ENCODE data around the gene ABCA4. TPM values are rescaled to one million over a fixed set of nuclear protein-coding genes. Genes with fewer than 3 reads are reported as not detected.

Gene ABCA4
- total RNA-seq, 4 donors from 2014 or later: 0.19 to 1.7 (median 0.45) TPM

DNA sequence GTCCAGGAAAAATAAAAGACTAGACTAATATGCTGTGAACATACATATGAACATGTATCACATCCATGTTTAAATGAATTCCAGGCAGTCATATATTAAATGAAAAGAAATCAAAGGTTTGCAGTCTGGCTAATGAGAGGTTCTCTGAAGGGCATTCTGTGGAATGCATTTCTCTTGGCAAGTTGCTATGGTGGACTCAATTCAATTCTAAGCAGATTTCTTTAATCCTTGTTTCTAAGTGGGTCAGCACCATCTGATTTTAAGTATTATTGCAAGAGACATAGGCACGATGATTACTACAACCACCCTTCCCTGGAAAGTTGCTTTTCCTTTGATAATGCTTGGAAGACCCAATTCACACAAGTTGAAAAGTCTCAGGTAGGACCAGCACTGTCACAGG is 23.9 kb upstream of the ABCA4 start:
- TF ChIP-seq EP300 (IDR thresholded peaks at IDR 0.05) (no peak), POLR2AphosphoS5 (IDR thresholded peaks at IDR 0.05) (no peak), POLR2A (IDR thresholded peaks at IDR 0.05; ENCODE audit: low read depth) (no peak)
- TF ChIP-seq, protein P1, sequence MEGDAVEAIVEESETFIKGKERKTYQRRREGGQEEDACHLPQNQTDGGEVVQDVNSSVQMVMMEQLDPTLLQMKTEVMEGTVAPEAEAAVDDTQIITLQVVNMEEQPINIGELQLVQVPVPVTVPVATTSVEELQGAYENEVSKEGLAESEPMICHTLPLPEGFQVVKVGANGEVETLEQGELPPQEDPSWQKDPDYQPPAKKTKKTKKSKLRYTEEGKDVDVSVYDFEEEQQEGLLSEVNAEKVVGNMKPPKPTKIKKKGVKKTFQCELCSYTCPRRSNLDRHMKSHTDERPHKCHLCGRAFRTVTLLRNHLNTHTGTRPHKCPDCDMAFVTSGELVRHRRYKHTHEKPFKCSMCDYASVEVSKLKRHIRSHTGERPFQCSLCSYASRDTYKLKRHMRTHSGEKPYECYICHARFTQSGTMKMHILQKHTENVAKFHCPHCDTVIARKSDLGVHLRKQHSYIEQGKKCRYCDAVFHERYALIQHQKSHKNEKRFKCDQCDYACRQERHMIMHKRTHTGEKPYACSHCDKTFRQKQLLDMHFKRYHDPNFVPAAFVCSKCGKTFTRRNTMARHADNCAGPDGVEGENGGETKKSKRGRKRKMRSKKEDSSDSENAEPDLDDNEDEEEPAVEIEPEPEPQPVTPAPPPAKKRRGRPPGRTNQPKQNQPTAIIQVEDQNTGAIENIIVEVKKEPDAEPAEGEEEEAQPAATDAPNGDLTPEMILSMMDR (IDR thresholded peaks at IDR 0.05): no peak
- Histone ChIP-seq H3K27me3 (no peaks in the 10 kb centered on the region), H3K4me1 (peaks cover 0 to 10% (median 5%) of the 10 kb centered on the region in 4 donors), H3K27ac (replicated peaks in 1 of 4) (no peak overlapping the region), H3K4me3 (no peak overlapping the region), H3K36me3 (no peaks in the 10 kb centered on the region), H3K9me3 (no peaks in the 10 kb centered on the region)
- 75% methylated on average over 1 of the region's 1 CpG for WGBS
- intact Hi-C loops (cut with DNase I): no loop called here
- no peak for DNase-seq (ENCODE audit: extremely low spot score)

DNA sequence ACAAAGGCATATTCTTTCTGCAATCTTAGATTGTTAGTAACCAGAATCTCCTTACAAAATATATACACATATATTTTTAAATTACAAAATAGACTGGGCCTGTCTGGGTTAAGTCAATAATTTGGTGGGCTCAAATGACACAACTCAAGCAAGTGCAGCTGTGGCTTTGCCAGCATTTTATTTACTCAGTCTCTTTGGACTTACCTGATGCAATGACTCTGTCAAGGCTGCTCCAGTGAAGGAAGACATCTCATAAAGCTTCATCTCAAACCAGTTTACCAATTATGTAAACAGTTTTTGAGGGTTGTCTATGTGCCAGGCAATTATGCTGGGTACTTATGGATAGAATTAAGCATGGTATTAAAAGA is 22.8 kb upstream of the ABCA4 start:
- Histone ChIP-seq H3K36me3 (no peaks in the 10 kb centered on the region), H3K27me3 (no peaks in the 10 kb centered on the region), H3K4me3 (no peak overlapping the region), H3K4me1 (peaks cover 0 to 10% (median 5%) of the 10 kb centered on the region in 4 donors), H3K9me3 (no peaks in the 10 kb centered on the region), H3K27ac (replicated peaks in 1 of 4) (no peak overlapping the region)
- TF ChIP-seq, protein P1 (IDR thresholded peaks at IDR 0.05): no peak
- TF ChIP-seq POLR2AphosphoS5 (IDR thresholded peaks at IDR 0.05): no peak
- TF ChIP-seq POLR2A (IDR thresholded peaks at IDR 0.05; ENCODE audit: low read depth): no peak
- no peak for TF ChIP-seq EP300 (IDR thresholded peaks at IDR 0.05)
- intact Hi-C loops (cut with DNase I): no loop called here
- no peak for DNase-seq (ENCODE audit: extremely low spot score)

DNA sequence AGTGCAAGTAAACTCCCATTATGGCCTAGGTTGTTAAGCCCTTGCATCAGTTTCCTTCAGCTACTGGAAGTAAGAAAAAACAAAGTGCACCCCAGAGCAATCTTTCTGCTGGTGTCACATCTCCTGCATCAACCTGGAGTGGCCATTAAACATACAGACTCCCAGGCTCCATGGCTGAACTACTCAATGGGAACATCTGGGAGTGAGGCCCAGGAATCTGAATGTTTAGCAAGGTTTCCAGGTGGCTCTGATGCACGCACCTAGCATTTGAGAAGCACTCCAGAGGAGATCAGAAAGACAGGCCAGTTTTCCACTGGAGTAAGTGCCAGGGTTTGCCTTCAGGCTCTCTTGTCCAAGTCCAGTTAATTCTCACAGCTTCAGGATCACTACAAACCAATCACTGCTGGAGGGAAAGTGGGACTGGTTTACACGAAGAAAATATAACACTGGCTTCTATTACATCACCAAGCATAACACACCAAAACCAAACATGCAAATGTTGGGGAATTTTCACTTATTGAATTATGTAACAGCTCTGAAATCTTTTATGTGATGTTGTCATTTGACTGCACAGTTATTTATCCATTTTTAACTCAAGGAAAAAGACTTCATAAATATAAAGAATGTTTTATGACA is 22.3 kb upstream of the ABCA4 start:
- Histone ChIP-seq H3K4me1 (peaks cover 0 to 10% (median 5%) of the 10 kb centered on the region in 4 donors), H3K9me3 (no peaks in the 10 kb centered on the region), H3K27ac (replicated peaks in 1 of 4) (no peak overlapping the region), H3K27me3 (no peaks in the 10 kb centered on the region), H3K4me3 (no peak overlapping the region), H3K36me3 (no peaks in the 10 kb centered on the region)
- intact Hi-C loops (cut with DNase I): no loop called here
- DNase-seq (ENCODE audit: extremely low spot score): no peak
- no peak for TF ChIP-seq EP300 (IDR thresholded peaks at IDR 0.05)
- TF ChIP-seq, protein P1 (IDR thresholded peaks at IDR 0.05): no peak
- no peak for TF ChIP-seq POLR2A (IDR thresholded peaks at IDR 0.05; ENCODE audit: low read depth)
- no peak for TF ChIP-seq POLR2AphosphoS5 (IDR thresholded peaks at IDR 0.05)
- WGBS: 67% methylated on average over 2 of the region's 2 CpGs

DNA sequence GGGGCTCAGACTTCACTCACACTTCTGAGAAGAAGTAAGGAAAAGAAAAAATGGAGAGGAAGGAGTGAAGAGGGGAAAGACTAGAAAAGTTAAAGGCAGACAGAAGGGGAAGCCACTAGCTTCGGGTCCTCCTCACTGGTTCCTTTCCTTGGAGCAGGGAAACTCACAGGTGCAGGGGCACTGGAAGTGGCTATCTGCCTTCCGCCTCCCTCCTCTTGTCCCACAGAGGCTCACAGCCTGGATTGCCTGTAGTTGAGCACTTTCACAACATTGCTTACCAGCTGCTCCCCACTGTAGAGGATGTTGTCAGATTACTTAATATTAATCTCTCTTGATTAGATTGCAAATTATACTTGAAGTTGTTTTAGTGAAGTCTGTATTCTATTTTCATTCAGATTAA is 21.6 kb upstream of the ABCA4 start:
- Histone ChIP-seq H3K36me3 (no peaks in the 10 kb centered on the region), H3K27me3 (no peaks in the 10 kb centered on the region), H3K4me1 (peaks cover 0 to 10% (median 5%) of the 10 kb centered on the region in 4 donors), H3K27ac (replicated peaks in 1 of 4) (no peak overlapping the region), H3K4me3 (no peak overlapping the region), H3K9me3 (no peaks in the 10 kb centered on the region)
- DNase-seq (ENCODE audit: extremely low spot score): peak; percentile 72
- intact Hi-C loops (cut with DNase I): no loop called here
- WGBS: 94% methylated on average over 2 of the region's 2 CpGs
- no peak for TF ChIP-seq POLR2A (IDR thresholded peaks at IDR 0.05; ENCODE audit: low read depth)
- no peak for TF ChIP-seq EP300 (IDR thresholded peaks at IDR 0.05)
- TF ChIP-seq, protein P1 (IDR thresholded peaks at IDR 0.05): no peak
- no peak for TF ChIP-seq POLR2AphosphoS5 (IDR thresholded peaks at IDR 0.05)

DNA sequence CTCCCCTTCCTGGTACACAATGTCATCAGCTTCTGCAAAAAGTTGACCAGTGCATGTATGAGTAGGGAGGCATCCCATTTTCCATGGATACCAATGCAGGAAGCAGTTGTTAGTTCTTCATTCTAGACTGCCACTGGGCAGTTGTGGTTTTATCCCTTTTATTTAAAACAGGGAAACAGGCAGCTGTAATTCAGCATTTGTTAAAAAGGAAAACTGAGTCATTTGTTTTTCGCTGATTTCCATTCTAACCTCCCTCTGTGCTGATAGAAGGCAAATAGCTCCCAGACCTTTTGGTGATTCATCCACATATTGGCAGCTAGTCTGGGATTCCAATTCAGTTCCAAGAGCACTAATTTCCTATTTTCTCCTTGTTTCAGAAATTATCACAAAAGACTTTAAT is 21.1 kb upstream of the ABCA4 start:
- intact Hi-C loops (cut with DNase I): no loop called here
- no peak overlapping the region for H3K27ac ChIP-seq (replicated peaks in 1 of 4)
- WGBS: 64% methylated on average over 1 of the region's 1 CpG
- TF ChIP-seq POLR2AphosphoS5 (IDR thresholded peaks at IDR 0.05) (no peak), EP300 (IDR thresholded peaks at IDR 0.05) (no peak), POLR2A (IDR thresholded peaks at IDR 0.05; ENCODE audit: low read depth) (no peak)
- TF ChIP-seq, protein P1 (IDR thresholded peaks at IDR 0.05): no peak
- no peaks in the 10 kb centered on the region for H3K27me3 ChIP-seq
- H3K36me3 ChIP-seq: no peaks in the 10 kb centered on the region
- H3K4me3 ChIP-seq: no peak overlapping the region
- peaks cover 0 to 10% (median 5%) of the 10 kb centered on the region in 4 donors for H3K4me1 ChIP-seq
- no peaks in the 10 kb centered on the region for H3K9me3 ChIP-seq
- peak; percentile 39 for DNase-seq (ENCODE audit: extremely low spot score)

Data from esophagus muscularis mucosa (tissue), 4 donors.